Renal cortical epithelial cell (primary cell): ENCODE results near the gene EHBP1L1. TPM values are rescaled to one million over a fixed set of nuclear protein-coding genes. Genes with fewer than 3 reads are reported as not detected.
A peak's percentile ranks its signal among the peaks of the same experiment; 100 is the strongest.
"Not testable (repeated sequence)": the region's sequence is repeated elsewhere in the genome, so short reads cannot be mapped to it uniquely, and the experiment has no call there.

ENCODE experiments used
- DNase-seq: peaks from one replicate; pipeline ENCODE4 v3.0.0-alpha.2; 2011; ENCODE audit warnings: low read depth
- total RNA-seq: library from RNA; depleted of rRNA; stranded (reverse); fragments of >200 nt; gene quantifications from 2 replicates; pipeline ENCODE4 v1.2.3, GENCODE V29; 2014

The EHBP1L1 gene
- total RNA-seq, 1 donor from 2014 or later: 31.0 TPM

GRCh38 chr11:65636108-65637031 lies 60.5 kb downstream of the EHBP1L1 start:
- DNase-seq: no peak

- no peak for DNase-seq
These were observed 61.2 kb downstream of the EHBP1L1 start for GRCh38 chr11:65637032-65637557.

- peak; percentile 91 for DNase-seq
These were observed 62.1 kb downstream of the EHBP1L1 start, which contains the start of gene SIPA1 for GRCh38 chr11:65637794-65638419. Gene SIPA1, plus strand, starts transcription at chr11:65638101. Its CDS starts 2,821 bp downstream, at chr11:65640922.

- not testable (repeated sequence) for DNase-seq
These were observed 63.4 kb downstream of the EHBP1L1 start for GRCh38 chr11:65639228-65639597.

- DNase-seq: no peak
These were observed 64.0 kb downstream of the EHBP1L1 start for GRCh38 chr11:65639623-65640482.

GRCh38 chr11:65640483-65641296 lies 64.8 kb downstream of the EHBP1L1 start:
- DNase-seq: no peak

- no peak for DNase-seq
These were observed 65.6 kb downstream of the EHBP1L1 start for GRCh38 chr11:65641297-65642013.

Other genes with a start within 250 kb of the EHBP1L1 start
- gene DPF2, start 242.2 kb upstream of the EHBP1L1 start, total RNA-seq: 23.1 and 47.2 TPM in 2 replicates
- 0.17 TPM in 1 of 2 replicates, not detected in the other for gene TIGD3, start 221.3 kb upstream of the EHBP1L1 start, total RNA-seq
- 0.52 and 0.65 TPM in 2 replicates for gene SLC25A45, start 193.4 kb upstream of the EHBP1L1 start, total RNA-seq
- 67.5 and 89.6 TPM in 2 replicates for gene FRMD8, start 189.4 kb upstream of the EHBP1L1 start, total RNA-seq
- 17.4 and 141 TPM in 2 replicates for gene NEAT1, start 153.3 kb upstream of the EHBP1L1 start, total RNA-seq
- 3,367 and 12,764 TPM in 2 replicates for gene MALAT1, start 77.0 kb upstream of the EHBP1L1 start, total RNA-seq
- 48.8 and 57.2 TPM in 2 replicates for gene SCYL1, start 51.0 kb upstream of the EHBP1L1 start, total RNA-seq
- 11.6 and 82.8 TPM in 2 replicates for gene LTBP3, start 17.7 kb upstream of the EHBP1L1 start, total RNA-seq
- 33.8 and 53.1 TPM in 2 replicates for gene ZNRD2, start 5.6 kb upstream of the EHBP1L1 start, total RNA-seq
- gene FAM89B, start 3.5 kb upstream of the EHBP1L1 start, total RNA-seq: 10.1 and 14.8 TPM in 2 replicates
- gene KCNK7, start 19.7 kb downstream of the EHBP1L1 start, total RNA-seq: 0.20 TPM in 1 of 2 replicates, not detected in the other
- gene MAP3K11, start 38.2 kb downstream of the EHBP1L1 start, total RNA-seq: 27.1 and 43.3 TPM in 2 replicates
- 16.7 and 50.2 TPM in 2 replicates for gene PCNX3, start 39.7 kb downstream of the EHBP1L1 start, total RNA-seq
- gene SIPA1, start 62.0 kb downstream of the EHBP1L1 start, total RNA-seq: 16.8 and 29.1 TPM in 2 replicates
- 15.3 and 23.2 TPM in 2 replicates for gene RELA, start 86.9 kb downstream of the EHBP1L1 start, total RNA-seq
- gene KAT5, start 136.2 kb downstream of the EHBP1L1 start, total RNA-seq: 29.5 and 33.7 TPM in 2 replicates
- 17.2 and 21.5 TPM in 2 replicates for gene RNASEH2C, start 144.7 kb downstream of the EHBP1L1 start, total RNA-seq
- gene AP5B1, start 204.9 kb downstream of the EHBP1L1 start, total RNA-seq: 10.6 and 17.2 TPM in 2 replicates
- gene OVOL1, start 211.0 kb downstream of the EHBP1L1 start, total RNA-seq: 0.20 and 5.2 TPM in 2 replicates